Suppressor macrophage treated with lipopolysaccharide for 1 hour (primary cell): ENCODE data around the gene CCDC59.

Source experiments
- DNase-seq, 3 donors: peaks; one replicate each; pipeline ENCODE4 v3.0.0-alpha.2; 2020 to 2022

CCDC59 gene

DNA sequence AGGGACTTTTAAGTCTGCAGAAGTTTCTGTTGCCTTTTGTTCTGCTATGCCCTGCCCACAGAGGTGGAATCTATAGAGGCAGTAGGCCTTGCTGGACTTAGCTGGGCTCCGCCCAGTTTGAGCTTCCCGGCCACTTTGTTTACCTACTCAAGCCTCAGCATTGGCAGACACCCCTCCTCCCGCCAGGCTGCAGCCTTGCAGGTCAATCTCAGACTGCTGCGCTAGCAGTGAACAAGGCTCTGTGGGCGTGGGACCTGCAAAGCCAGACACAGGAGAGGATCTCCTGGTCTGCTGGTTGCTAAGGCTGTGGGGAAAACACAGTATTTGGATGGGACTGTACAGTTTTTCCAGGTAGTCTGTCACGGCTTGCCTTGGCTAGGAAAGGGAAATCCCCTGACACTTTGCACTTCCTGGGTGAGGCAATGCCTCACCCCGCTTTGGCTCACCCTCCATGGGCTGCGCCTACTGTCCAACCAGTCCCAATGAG is 43.7 kb downstream of the CCDC59 start:
- DNase-seq, result no peak
